Neural crest cell (in vitro differentiated cells): ENCODE results near the gene TGM5. TPM values are rescaled to one million over a fixed set of nuclear protein-coding genes. Genes with fewer than 3 reads are reported as not detected.
A peak's percentile ranks its signal among the peaks of the same experiment; 100 is the strongest.
"Not testable (repeated sequence)": the region's sequence is repeated elsewhere in the genome, so short reads cannot be mapped to it uniquely, and the experiment has no call there.

Experiments used
- DNase-seq: peaks from one replicate; pipeline ENCODE4 v3.0.0; 2021; ENCODE audit warnings: low read depth, mixed read lengths, low spot score
- H3K27ac Mint-ChIP-seq: one replicate; pipeline ENCODE4 v1.8.0; 2021; ENCODE audit warnings: mild to moderate bottlenecking, mixed read lengths; ENCODE audit not compliant: unreplicated experiment
- H3K27me3 Mint-ChIP-seq: 2 replicates; pipeline ENCODE4 v1.8.0; 2021; ENCODE audit warnings: low read depth, mild to moderate bottlenecking, mixed read lengths
- H3K36me3 Mint-ChIP-seq: 2 replicates; pipeline ENCODE4 v1.8.0; 2021; ENCODE audit warnings: low read depth, mild to moderate bottlenecking, mixed read lengths
- H3K4me1 Mint-ChIP-seq: 2 replicates; pipeline ENCODE4 v1.8.0; 2021; ENCODE audit warnings: mixed read lengths
- H3K4me3 Mint-ChIP-seq: one replicate; pipeline ENCODE4 v1.8.0; 2021; ENCODE audit warnings: mild to moderate bottlenecking, mixed read lengths
- H3K9me3 Mint-ChIP-seq: 2 replicates; pipeline ENCODE4 v1.8.0; 2021; ENCODE audit warnings: mixed read lengths
- total RNA-seq: library from RNA; stranded (reverse); gene quantifications from 2 replicates; pipeline ENCODE4 v1.2.1, GENCODE V29; 2021
- TF ChIP-seq, protein P1 (sequence below): fragments of 200-600 bp; sonication (generic); conservative IDR thresholded peaks from 2 replicates; pipeline ENCODE4 v1.5.0; 2021; ENCODE audit warnings: antibody characterized with exemption, mild to moderate bottlenecking

Gene TGM5
- total RNA-seq, 1 donor from 2014 or later: not detected

DNA sequence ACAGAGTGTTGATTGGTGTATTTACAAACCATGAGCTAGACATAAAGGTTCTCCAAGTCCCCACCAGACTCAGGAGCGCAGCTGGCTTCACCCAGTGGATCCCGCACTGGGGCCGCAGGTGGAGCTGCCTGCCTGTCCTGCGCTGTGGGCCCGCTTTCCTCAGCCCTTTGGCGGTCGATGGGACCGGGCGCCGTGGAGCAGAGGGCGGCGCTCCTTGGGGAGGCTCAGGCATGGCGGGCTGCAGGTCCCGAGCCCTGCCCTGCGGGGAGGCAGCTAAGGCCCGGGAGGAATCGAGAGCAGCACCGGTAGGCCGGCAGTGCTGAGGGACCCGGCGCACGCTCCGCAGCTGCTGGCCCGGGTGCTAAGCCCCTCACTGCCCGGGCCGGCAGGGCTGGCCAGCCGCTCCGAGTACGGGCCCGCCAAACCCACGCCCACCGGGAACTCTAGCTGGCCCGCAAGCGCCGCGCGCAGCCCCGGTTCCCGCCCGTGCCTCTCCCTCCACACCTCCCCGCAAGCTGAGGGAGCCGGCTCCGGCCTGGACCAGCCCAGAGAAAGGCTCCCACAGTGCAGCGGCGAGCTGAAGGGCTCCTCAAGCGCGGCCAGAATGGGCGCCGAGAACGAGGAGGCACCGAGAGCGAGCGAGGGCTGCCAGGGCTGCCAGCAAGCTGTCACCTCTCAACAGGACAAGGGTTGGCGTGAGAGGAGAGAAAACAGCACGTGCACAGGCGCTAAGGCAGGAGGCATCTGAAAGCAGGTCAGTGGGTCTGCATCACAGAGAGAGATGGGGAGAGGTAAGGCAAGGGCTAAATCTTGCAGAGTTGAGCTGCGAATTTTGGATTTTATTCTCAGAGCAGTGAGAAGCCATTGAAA is 40.1 kb downstream of the TGM5 start:
- peaks cover 3% of the 10 kb centered on the region for H3K9me3 Mint-ChIP-seq
- H3K27ac Mint-ChIP-seq: no peak overlapping the region
- TF ChIP-seq, protein P1, sequence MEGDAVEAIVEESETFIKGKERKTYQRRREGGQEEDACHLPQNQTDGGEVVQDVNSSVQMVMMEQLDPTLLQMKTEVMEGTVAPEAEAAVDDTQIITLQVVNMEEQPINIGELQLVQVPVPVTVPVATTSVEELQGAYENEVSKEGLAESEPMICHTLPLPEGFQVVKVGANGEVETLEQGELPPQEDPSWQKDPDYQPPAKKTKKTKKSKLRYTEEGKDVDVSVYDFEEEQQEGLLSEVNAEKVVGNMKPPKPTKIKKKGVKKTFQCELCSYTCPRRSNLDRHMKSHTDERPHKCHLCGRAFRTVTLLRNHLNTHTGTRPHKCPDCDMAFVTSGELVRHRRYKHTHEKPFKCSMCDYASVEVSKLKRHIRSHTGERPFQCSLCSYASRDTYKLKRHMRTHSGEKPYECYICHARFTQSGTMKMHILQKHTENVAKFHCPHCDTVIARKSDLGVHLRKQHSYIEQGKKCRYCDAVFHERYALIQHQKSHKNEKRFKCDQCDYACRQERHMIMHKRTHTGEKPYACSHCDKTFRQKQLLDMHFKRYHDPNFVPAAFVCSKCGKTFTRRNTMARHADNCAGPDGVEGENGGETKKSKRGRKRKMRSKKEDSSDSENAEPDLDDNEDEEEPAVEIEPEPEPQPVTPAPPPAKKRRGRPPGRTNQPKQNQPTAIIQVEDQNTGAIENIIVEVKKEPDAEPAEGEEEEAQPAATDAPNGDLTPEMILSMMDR: no peak
- no peaks in the 10 kb centered on the region for H3K4me1 Mint-ChIP-seq
- no peak for DNase-seq
- H3K36me3 Mint-ChIP-seq: no peaks in the 10 kb centered on the region
- H3K27me3 Mint-ChIP-seq: no peaks in the 10 kb centered on the region
- no peak overlapping the region for H3K4me3 Mint-ChIP-seq

DNA sequence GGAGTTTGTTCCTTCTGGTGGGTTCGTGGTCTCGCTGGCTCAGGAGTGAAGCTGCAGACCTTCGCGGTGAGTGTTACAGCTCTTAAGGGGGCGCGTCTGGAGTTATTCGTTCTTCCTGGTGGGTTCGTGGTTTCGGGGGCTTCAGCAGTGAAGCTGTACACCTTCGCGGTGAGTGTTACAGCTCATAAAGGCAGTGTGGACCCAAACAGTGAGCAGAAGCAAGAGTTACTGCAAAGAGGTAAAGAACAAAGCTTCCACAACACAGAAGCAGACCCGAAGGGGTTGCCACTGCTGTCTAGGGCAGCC is 40.8 kb downstream of the TGM5 start:
- not testable (repeated sequence) for H3K4me1 Mint-ChIP-seq, H3K27me3 Mint-ChIP-seq, DNase-seq, H3K36me3 Mint-ChIP-seq, H3K4me3 Mint-ChIP-seq, H3K9me3 Mint-ChIP-seq
- H3K27ac Mint-ChIP-seq: peak overlapping the region; percentile 23

DNA sequence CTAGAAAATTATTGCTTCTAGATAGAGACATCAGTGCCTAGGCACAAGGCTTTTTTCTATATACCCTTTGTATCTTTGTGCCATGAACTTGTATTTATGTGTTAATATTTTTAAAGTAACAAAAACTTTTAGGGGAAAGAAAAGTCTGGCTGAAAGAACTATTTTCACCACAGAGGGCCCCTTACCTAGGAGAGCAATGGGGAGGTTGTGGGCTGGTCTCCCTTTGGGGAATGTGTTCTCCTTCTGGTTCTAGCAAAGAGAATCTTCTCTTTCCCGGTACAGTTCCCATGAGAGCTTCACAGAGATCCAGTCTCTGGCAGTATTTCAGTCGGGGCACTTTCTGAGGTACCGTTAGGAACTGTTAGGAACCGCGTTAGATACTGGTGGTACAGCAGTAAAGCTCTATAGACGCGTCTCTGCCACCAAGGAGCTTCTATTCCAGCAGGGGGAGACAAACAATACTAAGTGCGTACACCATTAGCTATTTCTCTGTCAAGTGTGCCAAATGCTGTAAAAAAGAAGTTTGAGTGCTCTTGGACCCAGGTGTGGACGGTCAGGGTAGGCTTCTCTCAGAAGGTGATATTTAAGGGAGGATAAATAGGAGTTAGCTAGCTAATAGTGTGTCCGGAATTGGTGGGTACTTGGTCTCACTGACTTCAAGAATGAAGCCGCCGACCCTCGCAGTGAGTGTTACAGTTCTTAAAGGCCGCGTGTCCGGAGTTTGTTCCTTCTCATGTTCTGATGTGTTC is 41.4 kb downstream of the TGM5 start:
- Mint-ChIP-seq H3K9me3 (peaks cover 2% of the 10 kb centered on the region), H3K27ac (peak overlapping the region; percentile 23), H3K4me1 (no peaks in the 10 kb centered on the region), H3K27me3 (no peaks in the 10 kb centered on the region), H3K4me3 (no peak overlapping the region), H3K36me3 (no peaks in the 10 kb centered on the region)
- TF ChIP-seq, protein P1: peak; percentile 78
- no peak for DNase-seq

GRCh38 chr15:43221422-43221821 is 45.3 kb downstream of the TGM5 start:
- Mint-ChIP-seq H3K27ac (no peak overlapping the region), H3K27me3 (no peaks in the 10 kb centered on the region), H3K4me3 (no peak overlapping the region), H3K36me3 (no peaks in the 10 kb centered on the region), H3K9me3 (peaks cover 2% of the 10 kb centered on the region), H3K4me1 (peaks cover 5% of the 10 kb centered on the region)
- TF ChIP-seq, protein P1: no peak
- no peak for DNase-seq

GRCh38 chr15:43220991-43221403 is 45.7 kb downstream of the TGM5 start, which contains the start of gene EPB42:
Gene EPB42 (minus strand): TSS chr15:43221018. CDS start chr15:43220825, 193 bp downstream.
- DNase-seq: no peak
- Mint-ChIP-seq H3K27me3 (no peaks in the 10 kb centered on the region), H3K27ac (peak within 1 kb of the TSS; percentile 1), H3K36me3 (no peaks in the 10 kb centered on the region), H3K9me3 (peaks cover 2% of the 10 kb centered on the region), H3K4me1 (peaks cover 5% of the 10 kb centered on the region), H3K4me3 (no peak within 1 kb of the TSS)
- TF ChIP-seq, protein P1: no peak
